Omental fat pad (tissue), 4 donors: ENCODE data around the gene CAPN12. TPM values are rescaled to one million over a fixed set of nuclear protein-coding genes. Genes with fewer than 3 reads are reported as not detected.
A peak's percentile ranks its signal among the peaks of the same experiment; 100 is the strongest.

Source experiments
- ATAC-seq: fragments of 150-250 bp; one replicate; pipeline ENCODE4 v1.9.1; 2016; ENCODE audit warnings: mild to moderate bottlenecking, moderate library complexity; ENCODE audit not compliant: low FRiP score
- DNase-seq: peaks from one replicate; pipeline ENCODE4 v3.0.0-alpha.2; 2019; ENCODE audit warnings: low spot score
- CTCF ChIP-seq, 3 donors: fragments of 450-650 bp; IDR thresholded peaks; one replicate each; pipeline ENCODE4 v1.5.1; 2016 to 2017; ENCODE audit warnings: antibody characterized with exemption in 3 of 3, mild to moderate bottlenecking in 3 of 3, moderate library complexity in 2 of 3
- total RNA-seq, 4 donors: library from RNA; depleted of rRNA; stranded (reverse); fragments of >200 nt; gene quantifications; one replicate each; pipeline ENCODE4 v1.1.0, GENCODE V29; 2016

CAPN12 gene
- total RNA-seq, 4 donors from 2014 or later = 1.0 to 2.5 (median 1.4) TPM

DNA sequence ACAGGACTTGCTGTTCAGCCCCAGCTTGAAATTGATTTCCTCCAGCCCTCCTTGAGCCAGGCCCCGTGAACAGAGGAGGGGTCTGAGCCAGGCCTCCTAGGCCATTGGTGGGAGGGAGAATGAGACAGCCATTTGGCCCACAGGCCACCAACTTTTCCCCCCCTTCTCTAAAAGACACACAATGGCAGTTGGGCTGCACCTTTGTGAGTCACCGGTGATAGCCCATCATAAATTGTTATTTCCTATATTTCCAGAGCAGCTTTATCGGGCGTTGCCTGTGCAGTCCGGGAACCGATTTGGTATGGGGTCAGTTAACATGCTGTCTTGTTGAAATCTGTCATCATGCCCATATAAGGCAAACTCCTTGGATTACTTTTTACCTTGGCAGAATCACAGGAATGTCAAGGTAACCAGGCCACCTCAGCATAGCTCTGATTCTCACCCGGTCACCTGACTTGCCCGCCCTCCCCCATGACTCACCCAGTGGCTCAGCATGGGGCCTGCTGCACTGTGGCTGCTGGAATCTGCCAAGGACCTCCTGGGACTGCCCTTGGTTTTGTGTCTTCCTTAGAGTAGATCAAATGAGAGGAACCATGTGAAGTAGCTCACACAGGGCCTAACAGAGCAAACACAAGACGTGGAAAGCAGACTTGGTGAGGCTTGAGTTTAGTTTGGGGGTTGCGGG is 60.7 kb downstream of the CAPN12 start:
- TF ChIP-seq CTCF (IDR thresholded peaks at IDR 0.05) = no peak
- ATAC-seq (peak; percentile 75), DNase-seq (peak; percentile 64)

GRCh38 chr19:38682872-38683392 is 61.3 kb downstream of the CAPN12 start:
- no peak for ATAC-seq
- TF ChIP-seq CTCF (IDR thresholded peaks at IDR 0.05) = no peak
- DNase-seq = no peak

- DNase-seq = no peak
- TF ChIP-seq CTCF (IDR thresholded peaks at IDR 0.05) = no peak
- no peak for ATAC-seq
These were observed 61.9 kb downstream of the CAPN12 start for GRCh38 chr19:38682195-38682867.

Other genes starting within 250 kb of the CAPN12 start
- gene MAP4K1, start 126.5 kb downstream of the CAPN12 start, total RNA-seq = 1 to 10 TPM; 1.5 to 3.2 (median 2.7) TPM
- gene EIF3K, start 125.3 kb downstream of the CAPN12 start, total RNA-seq = 100 to 1,000 TPM; 364 to 556 (median 476) TPM
- gene ACTN4, start 96.8 kb downstream of the CAPN12 start, total RNA-seq = 100 to 1,000 TPM; 290 to 517 (median 367) TPM
- not detected for gene LGALS7, start 29.0 kb upstream of the CAPN12 start, total RNA-seq
- not detected for gene LGALS7B, start 44.7 kb upstream of the CAPN12 start, total RNA-seq
- gene LGALS4, start 68.5 kb upstream of the CAPN12 start, total RNA-seq = 1 to 10 TPM in 1 of 4 donors, under 1 TPM in 1, not detected in 2; 0.46 to 1.6 TPM
- gene ECH1, start 87.3 kb upstream of the CAPN12 start, total RNA-seq = 100 to 1,000 TPM; 101 to 145 (median 128) TPM
- gene HNRNPL, start 105.5 kb upstream of the CAPN12 start, total RNA-seq = 100 to 1,000 TPM; 138 to 180 (median 169) TPM
- 10 to 100 TPM in 1 of 4 donors, 1 to 10 TPM in 3; 5.3 to 10.4 (median 7.1) TPM for gene RINL, start 133.8 kb upstream of the CAPN12 start, total RNA-seq
- 100 to 1,000 TPM in 1 of 4 donors, 10 to 100 TPM in 3; 59.6 to 115 (median 74.5) TPM for gene SIRT2, start 155.1 kb upstream of the CAPN12 start, total RNA-seq
- 10 to 100 TPM; 19.6 to 30.9 (median 22.7) TPM for gene NFKBIB, start 155.5 kb upstream of the CAPN12 start, total RNA-seq
- gene CCER2, start 167.7 kb upstream of the CAPN12 start, total RNA-seq = under 1 TPM in 2 of 4 donors, not detected in 2; 0.50 to 0.84 TPM
- 10 to 100 TPM in 3 of 4 donors, 1 to 10 TPM in 1; 9.7 to 14.8 (median 11.8) TPM for gene SARS2, start 186.3 kb upstream of the CAPN12 start, total RNA-seq
- 10 to 100 TPM; 27.3 to 46.0 (median 37.7) TPM for gene MRPS12, start 186.5 kb upstream of the CAPN12 start, total RNA-seq
- 10 to 100 TPM; 31.2 to 43.6 (median 38.2) TPM for gene FBXO17, start 231.3 kb upstream of the CAPN12 start, total RNA-seq